GM21390 (cell line): ENCODE data around the gene TMEM239.
"Not testable (repeated sequence)": the region's sequence is repeated elsewhere in the genome, so short reads cannot be mapped to it uniquely, and the experiment has no call there.

Experiments used
- ATAC-seq: cut with Tn5 transposase; IDR thresholded peaks from one replicate; pipeline ENCODE4 v1.9.1; 2021; ENCODE audit not compliant: unreplicated experiment

Gene TMEM239

DNA sequence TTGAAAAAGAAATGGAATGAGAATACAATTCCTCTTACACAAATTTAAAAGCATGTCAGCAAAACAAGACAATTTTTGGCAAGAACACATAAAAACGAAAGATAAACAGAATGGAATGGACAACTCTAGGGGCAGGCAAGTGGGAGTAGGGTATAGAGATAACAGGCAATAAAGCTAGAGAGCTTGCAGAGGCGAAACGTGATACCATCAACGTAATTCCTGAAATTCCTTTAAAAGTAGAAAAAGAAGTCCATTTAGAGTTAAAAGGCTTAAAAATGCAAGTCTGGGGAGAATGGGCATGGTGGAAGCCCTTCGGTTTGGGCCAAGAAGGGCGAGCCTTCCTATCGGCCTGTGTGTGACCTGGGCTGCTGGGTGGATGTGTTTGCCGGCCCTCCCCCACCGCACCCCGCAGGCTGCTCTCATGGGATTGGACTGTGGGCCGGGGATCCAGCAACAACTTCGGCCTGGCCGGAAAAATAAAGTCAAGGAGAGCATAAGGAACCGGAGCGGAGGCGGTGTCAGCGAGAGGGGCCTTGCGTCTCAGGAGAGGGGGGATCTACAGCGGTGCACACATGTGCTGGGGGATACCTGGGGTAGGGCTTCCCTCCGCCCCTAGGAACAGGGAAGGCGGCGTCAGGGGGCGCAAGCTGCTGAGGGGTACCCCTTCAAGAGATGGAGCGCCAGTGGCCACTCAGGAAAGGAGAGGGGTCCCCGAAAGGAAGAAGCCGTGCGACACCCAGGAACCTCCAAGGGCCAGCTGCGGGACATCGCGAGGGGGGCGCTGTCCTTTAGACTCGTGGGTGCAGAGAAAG lies 4.1 kb downstream of the TMEM239 start:
- no peak for ATAC-seq

DNA sequence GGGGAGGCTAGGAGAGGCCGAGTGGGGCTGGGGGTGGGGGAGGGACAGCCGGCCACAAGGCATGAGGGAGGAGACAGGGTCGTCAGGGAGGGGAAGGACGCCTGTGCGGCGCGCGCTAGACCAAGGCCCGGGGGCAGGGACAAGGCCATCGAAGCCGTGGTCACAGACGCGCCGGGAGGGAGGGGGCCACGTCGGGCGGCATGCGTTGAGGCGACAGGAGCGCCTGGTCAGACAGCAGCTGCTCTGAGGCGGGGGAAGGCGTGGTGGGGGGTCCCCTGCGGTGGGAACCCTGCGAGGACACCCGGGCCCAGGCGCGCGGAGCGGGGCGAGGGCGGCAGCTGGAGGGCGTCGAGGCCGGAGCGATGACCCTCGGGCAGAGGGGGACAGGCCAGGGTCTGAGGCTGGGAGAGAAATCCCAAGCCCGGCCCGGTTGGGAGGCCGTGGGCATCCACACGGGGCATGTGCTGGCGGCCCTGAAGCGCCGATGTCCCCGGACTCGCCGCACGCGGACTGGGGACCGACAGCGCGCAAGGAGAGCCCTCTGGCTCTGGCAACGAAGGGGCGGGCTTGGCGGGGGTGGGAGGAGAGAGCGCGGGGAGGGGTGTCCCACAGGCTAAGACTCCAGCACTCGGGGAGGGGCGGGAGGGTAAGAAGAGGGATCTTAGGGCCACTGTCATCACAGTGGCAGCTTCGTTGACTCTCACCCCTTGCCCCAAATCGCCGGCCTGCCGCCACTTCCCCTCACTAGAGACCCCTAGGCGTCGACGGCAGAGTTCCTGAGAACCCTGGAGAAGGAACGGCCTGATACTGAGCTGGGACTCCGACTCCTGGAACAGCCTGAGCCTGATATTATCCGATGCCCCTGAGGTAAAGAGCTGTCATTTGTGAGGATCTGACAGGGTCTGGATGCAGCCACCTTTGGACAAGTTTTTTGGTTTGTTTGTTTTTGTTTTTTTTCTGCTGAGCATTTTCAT lies 5.0 kb downstream of the TMEM239 start:
- ATAC-seq: no peak

DNA sequence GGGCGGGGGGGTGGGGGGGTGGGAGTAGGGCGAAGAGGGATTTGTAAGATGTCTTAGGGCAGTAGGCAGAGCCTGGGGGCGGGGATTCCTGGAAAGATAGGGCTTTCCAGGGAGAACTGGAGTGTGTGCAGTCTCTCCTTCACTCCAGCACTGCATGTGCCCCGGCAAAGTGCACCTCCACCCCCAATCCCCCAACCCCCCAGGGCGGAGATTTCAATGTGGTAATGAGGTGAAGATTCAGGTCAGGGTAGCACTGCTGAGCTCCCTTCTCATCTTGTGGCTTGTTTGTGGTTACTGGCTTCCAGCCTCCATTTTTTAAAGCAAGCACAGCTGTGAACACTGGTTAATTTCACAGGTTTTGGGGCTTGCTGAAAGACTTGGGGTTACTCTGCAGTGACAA lies 5.9 kb downstream of the TMEM239 start:
- ATAC-seq: no peak

DNA sequence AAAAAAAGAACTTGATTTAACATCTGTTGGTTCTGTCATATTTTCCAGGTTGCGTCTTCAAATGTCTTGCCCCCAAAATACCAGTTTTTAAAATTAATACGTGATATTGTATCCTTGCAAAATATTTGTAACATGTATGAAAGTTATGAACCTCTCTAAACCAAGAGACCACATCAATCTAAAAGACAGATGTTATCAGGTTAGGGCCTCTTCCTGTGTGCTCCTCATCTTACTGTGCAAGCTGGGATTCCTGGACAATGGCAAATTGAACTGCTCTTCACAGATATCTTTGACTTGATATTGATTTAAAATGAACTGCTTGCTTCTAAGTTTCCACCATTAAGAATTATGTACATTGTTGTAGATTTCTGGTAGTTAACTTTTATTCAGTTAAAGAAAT lies 9.6 kb downstream of the TMEM239 start:
- no peak for ATAC-seq

DNA sequence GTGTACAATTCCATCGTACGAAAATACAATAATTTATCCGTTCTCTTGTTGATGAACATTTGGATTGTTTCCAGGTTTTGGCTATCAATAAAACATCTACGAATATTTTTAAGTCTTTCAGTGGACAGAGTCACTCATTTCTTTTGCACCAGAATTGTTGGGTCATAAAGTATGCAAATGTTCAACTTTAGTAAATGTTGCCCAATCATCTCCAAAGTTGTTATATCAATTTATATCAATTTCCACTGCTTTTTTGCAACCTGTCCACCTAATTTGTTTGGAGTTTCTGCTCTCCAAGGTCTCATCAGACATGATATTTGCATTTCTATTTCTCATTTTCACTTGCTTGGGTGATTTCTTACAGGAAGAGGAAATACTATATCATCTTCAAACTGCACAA lies 10.5 kb downstream of the TMEM239 start:
- ATAC-seq: no peak

DNA sequence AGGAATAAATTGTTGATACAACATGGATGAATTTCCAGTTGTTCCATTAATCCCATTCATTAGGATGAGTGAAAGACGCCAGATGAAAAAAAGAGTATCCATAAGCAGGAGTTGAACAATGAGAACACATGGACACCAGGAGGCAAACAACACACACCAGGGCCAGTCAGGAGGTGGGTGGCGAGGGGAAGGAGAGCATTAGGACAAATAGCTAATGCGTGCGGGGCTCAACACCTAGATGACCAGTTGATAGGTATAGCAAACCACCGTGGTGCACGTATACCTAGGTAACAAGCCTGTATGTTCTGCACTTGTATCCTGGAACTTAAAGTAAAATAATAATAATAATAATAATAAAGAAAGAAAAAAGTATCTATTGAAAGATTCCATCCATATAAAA lies 13.2 kb downstream of the TMEM239 start:
- ATAC-seq: no peak

DNA sequence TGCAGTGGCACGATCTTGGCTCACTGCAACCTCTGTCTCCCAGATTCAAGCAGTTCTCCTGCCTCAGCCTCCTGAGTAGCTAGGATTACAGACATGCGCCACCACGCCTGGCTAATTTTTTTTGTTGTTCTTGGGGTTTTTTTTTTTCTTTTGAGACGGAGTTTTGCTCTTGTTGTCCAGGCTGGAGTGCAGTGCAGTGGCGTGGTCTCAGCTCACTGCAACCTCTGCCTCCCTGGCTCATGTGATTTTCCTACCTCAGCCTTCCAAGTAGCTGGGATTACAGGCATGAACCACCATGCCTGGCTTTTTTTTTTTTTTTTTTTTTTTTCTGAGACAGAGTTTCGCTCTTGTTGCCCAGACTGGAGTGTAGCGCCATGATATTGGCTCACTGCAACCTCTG lies 15.0 kb downstream of the TMEM239 start:
- ATAC-seq: not testable (repeated sequence)

DNA sequence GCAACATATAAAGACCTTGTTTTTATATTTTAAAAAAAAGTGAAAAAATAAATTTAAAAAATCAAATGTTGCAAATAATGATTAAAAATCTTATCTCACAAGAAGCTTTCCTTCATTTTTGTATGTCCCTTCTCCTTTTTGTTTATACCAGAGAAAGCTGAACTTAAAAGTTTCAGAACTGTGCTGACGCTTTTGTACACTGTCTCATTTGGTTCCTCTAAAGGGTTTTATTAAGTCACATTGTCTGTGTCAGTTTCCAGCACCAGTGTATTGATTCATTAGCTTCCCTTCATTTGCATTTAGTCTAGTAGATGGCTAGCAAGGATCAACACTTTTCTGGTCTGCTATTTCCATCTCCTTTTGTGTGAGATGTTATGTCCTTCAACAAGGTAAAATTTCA lies 17.6 kb downstream of the TMEM239 start:
- ATAC-seq: no peak

DNA sequence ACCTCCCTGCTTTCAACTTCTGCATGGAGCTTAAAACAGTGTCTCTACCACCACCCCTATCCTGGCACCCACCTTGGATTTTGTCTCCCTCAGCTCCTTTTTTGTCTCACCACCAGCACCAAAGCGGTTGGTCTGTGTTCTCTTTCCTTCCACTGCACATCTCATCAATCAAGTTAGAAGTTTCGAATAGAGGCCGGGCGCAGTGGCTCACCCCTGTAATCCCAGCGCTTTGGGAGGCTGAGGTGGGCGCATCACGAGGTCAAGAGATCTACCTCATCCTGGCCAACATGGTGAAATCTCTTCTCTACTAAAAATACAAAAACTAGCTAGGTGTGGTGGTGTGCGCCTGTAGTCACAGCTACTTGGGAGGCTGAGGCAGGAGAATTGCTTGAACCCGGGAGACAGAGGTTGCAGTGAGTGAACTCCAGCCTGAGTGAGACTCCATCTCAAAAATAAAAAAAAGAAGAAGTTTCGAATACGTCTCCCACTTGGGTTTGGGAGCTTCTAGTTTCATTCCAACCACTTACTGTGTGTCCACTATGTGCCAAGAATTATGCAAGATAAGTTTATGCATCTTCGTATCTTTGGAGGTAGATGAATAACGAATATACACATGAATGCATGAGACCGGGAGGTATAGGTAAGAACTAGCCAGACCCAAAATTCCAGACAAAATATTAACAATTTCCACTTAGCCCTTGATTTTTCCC lies 18.4 kb downstream of the TMEM239 start:
- no peak for ATAC-seq

DNA sequence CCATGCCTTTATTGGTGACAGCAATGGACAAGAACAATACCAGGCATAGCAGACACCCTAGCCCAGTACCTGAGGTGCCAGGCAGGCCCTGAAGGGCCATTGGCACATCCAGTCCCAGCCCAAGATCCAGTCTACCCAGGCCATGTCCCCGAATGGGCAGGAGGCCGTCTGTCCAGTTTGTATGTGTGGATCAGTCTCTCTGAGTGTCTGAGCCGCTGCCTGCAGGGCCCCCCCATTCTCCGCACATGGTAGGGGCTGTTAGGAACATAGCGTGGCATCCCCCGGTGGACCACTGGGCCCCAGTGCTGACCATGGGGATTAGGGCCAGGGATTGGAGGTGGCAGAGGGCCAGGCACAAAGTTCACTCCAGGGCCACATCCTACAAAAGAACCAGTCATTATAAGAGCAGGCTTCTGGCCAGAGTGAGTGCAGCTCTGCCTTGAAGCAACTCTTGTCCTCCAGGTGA lies 19.2 kb downstream of the TMEM239 start:
- no peak for ATAC-seq

DNA sequence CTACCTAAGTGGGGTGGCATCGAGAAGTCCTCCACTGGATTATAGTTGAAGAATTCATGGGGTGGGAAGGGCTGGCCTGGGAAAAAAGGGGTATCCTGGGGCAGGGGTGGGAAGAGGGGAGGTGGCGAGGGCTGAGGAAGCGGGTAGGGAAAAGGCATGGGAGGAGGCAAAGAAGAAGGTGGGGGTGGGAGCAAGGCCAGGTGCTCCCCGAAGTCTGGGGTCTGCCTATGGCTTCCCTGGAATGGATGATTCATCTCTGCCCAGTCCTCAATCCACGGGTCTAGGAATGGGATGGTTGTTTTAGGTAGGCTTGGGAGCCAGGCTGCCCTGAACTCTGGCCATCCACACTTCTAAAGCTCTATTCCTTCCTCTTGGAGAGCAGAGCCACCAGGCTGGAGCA lies 19.9 kb downstream of the TMEM239 start:
- no peak for ATAC-seq

DNA sequence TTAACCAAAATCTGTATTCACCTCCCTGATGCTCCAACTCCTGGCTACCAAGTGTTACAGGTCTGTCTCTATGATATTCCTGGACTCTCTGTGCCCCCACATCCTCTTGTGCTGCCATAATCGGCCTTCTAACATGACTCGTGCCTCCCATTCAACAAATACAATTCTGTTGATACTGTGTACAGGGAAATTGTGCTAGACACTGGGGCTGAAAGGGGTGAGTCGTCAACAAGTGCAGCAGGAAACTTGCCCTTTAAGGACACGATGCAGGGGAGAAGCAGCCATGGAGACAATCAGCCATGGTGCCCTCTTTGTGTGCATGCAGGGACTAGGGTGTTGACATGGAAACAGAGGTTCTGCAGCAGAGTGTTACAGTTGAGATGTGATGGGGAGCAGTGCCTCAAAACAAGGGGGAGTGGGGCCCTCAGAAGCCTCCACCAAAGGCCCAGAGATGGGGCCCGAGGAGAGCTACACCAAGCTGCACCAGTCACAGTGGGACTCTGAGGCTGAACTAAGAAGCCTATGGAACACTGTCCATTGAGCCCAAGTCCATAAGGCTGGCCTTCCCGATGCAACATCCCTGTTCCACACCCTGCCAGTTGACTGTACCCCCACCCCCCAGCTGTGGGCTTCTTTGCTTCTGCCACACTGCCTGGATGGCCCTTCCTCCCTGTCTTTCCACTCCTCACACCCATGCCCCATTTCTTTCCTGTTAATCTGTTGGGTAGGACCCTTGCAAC lies 21.2 kb downstream of the TMEM239 start:
- no peak for ATAC-seq

DNA sequence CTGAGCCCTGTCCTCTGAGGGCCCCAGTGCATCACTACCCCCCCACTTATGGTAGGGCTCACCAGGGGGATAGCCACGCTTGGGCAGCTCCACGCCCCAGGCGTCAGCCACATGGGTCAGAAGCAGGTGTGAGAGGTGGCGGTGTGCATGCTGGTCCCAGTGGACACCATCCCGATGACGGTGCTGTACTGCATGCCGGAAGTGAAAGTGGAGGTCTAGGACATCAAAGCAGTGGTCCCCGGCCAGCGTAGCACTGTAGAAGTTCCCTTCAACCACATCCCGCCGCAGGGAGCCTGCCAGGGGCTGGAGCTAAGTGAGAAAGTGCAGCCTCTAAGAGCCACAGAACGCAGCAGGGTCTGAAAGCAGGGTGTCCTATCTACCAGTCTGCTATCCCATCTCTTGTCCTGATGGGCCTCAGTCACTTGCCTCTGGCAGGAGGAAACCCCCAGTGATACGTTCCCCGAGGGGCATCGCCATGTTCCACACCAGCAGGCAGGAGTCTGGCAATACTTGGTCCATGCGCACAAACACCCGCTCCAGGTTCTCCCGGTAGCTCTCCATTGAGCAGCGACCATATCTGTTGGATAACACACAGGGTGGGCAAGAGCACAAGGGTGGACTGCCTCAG lies 22.1 kb downstream of the TMEM239 start:
- no peak for ATAC-seq

DNA sequence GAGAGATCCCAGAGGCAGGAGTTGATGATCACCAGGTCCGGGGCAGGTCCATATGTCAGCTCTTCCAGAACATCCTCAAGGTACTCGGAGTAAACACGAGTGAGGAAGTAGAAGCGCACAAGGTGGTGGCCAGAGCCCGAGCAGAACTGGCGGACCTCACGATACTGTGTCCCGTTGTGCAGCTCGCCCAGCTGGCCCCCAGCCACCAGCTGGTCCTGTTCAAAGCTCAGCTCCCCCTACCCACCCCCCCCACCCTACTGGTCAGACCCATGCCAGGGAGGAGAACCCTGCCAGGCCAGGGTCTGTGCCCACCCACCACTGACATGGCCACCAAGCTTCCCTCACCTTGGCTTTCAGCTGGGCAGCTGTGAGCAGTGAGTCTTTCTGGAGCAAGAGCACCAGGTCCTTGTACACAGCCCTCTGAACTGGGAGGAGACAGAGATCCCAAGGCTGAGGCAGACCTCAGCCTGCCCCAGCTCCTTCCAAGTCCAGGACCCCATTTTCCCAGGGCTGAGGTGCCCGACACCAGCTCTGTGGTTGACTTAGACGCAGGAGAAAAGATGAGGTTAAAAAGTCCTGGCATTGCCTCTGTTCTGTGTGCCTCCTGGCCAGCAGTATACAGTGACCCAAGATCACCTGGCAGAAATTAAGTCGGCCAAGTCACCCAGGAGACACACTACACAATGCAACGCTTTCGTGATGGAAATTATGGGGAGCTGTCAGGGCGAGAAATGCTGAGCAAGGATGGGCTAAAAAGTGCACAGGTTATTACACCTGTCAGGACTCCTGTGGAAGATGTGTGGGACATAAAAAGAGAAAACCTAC lies 22.9 kb downstream of the TMEM239 start:
- no peak for ATAC-seq

DNA sequence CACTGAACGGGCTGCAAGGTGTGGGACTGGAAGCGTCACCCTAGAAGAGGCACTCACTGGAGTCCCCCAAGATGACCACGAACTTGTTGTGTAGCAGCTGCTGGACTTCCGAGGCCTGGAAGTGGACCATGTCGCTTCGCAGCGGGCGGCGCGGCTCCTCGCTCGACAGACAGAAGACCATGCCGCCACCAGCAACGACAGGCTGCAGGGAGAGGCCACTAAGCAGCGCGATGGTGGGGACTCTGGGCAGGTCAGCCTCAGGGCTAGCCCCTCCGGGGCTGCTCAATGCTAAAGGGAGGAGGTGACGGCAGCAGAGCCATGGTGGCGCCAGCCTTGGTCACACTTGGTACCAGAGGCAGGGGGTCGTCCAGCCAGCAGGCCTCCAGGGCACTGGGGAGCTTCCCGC lies 23.6 kb downstream of the TMEM239 start:
- ATAC-seq: no peak

DNA sequence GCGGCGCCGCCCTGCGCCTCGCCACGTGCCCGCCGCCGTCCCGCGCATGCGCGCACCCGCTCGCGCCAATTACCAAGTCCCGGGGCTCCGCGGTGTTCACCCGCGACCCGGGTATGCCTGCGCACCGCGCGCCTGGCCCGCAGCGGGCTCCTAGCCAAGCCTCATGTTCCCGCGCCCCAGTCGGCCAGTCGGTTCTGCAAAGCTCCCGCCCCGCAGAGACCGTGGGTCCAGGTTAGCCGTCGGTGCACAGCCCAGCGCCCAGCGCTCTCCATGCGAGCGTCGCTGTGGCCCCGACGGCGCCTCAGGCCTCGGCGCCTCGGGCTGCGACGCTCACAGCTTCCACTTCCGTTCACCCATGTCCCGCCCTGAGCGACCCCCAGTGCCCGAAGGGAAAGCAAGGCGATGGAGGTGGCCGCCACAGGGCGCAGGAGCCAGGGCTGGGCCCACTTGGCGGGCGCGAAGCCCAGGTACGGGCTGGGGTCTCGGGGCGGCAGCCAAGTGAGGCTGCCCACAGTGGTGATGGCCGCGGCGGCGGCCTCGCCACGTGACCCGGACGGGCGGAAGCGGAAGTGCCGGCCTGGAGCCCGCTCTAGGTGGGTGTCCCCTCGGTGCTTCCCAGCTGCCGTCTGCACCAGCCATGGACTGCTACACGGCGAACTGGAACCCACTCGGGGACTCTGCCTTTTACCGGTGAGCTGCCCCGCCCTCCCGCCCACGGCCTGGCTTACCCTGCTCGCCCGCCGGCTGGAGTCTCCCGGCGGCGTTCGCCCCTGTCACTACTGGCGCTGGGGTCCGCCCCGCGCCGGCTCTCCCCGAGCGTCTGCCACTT lies 24.2 kb downstream of the TMEM239 start, which contains the start of the genes PCED1A and VPS16:
PCED1A (minus strand) TSS at position 518 of the 829 bp plus-strand sequence. CDS start 743 bp downstream, outside the sequence.
VPS16 (plus strand) TSS at position 608 of the 829 bp plus-strand sequence; CDS start at position 638, 30 bp downstream.
- ATAC-seq: peak; percentile 94

DNA sequence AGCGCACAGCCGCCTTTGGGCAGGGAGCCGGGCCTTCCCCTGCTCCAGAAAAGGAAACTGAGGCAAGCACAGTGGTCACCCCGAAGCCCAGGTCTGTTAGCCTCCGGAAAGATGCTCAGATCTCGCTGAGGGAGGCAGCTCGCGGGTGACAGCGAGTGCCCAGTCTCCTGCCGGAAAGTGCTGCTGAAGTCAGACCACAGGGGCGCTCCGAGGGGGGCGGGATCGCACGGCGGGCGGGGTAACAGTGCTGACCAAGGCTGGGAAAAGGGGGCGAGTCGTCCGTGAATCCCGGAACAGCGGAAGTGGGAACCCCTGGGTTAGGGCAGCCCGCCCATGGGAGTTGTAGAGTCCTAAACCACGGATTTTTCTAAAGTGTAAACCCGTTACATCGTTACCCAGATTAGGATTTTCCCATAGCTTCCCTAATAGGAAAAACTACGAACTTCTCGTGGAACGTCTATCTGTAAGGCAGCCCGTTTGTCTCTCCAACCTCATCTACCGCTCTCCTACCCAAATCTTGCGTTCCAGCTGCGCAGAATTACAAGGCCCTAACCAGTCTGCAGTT lies 24.9 kb downstream of the TMEM239 start:
- ATAC-seq: peak; percentile 44

DNA sequence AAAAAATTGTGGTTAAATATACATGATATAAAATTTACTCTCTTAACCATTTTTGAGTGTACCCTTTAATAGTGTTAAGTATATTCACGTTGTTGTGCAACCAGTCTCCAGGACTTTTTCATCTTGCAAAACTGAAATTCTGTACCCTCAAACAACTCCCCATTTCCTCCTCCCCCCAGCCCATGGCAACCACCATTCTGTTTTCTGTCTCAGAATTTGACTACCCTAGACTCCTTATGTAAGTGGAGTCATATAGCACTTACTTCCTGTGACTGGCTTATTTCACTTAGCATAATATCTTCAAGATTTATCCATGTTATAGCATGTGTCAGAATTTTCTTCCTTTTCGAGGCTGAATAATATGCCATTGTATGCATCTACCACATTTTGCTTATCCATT lies 29.4 kb downstream of the TMEM239 start:
- ATAC-seq: no peak
